H1 (cell line): Measurements from ENCODE around the gene TTC27.

Experiments
- CBX5 ChIP-seq: fragments of 300-800, 300-1000 bp; sonication (generic); IDR thresholded peaks from 2 replicates; pipeline ENCODE4 v1.7.1; 2016; ENCODE audit warnings: antibody characterized with exemption, low read length, low read depth
- EP300 ChIP-seq, 2 experiments: IDR thresholded peaks; 1 replicate in 1 of 2; 2 replicates in 1 of 2; pipeline ENCODE4 v1.6.1; 2011 to 2012; ENCODE audit warnings: low read depth in 2 of 2, low read length in 2 of 2, mild to moderate bottlenecking in 2 of 2, borderline replicate concordance in 1 of 2, inconsistent platforms in 1 of 2, moderate library complexity in 1 of 2
- EZH2 ChIP-seq: fragments of 200-600 bp; sonication (generic); IDR thresholded peaks from 2 replicates; pipeline ENCODE4 v1.7.1; 2012; ENCODE audit warnings: low read depth, mild to moderate bottlenecking, moderate library complexity, low read length, inconsistent platforms; ENCODE audit not compliant: severe bottlenecking
- HDAC2 ChIP-seq, 2 experiments: fragments of 300-600 bp in 1 of 2; sonication (generic) in 1 of 2; IDR thresholded peaks; 2 replicates each; pipeline ENCODE4 v1.6.1; 2011 to 2012; ENCODE audit warnings: low read depth in 2 of 2, low read length in 2 of 2, mild to moderate bottlenecking in 2 of 2, moderate library complexity in 2 of 2, borderline replicate concordance in 1 of 2, inconsistent platforms in 1 of 2
- JUN ChIP-seq: IDR thresholded peaks from 2 replicates; pipeline ENCODE4 v1.6.1; 2011; ENCODE audit warnings: low read depth, mild to moderate bottlenecking, improper control_type of control experiment, low read length
- JUND ChIP-seq: IDR thresholded peaks from 2 replicates; pipeline ENCODE4 v1.6.1; 2011; ENCODE audit warnings: mild to moderate bottlenecking, improper control_type of control experiment, low read length
- POLR2A ChIP-seq, 2 experiments: IDR thresholded peaks; 1 replicate in 1 of 2; 2 replicates in 1 of 2; pipeline ENCODE4 v1.6.1; 2011; ENCODE audit warnings: low read depth in 2 of 2, low read length in 2 of 2, mild to moderate bottlenecking in 2 of 2; ENCODE audit errors: control extremely low read depth in 1 of 2
- RFX5 ChIP-seq: IDR thresholded peaks from 2 replicates; pipeline ENCODE4 v1.6.1; 2011; ENCODE audit warnings: low read depth, low read length, improper control_type of control experiment, borderline replicate concordance
- TEAD4 ChIP-seq: IDR thresholded peaks from 2 replicates; pipeline ENCODE4 v1.6.1; 2012; ENCODE audit warnings: low read depth, low read length, inconsistent platforms, mixed read lengths
- USF2 ChIP-seq: IDR thresholded peaks from 2 replicates; pipeline ENCODE4 v1.6.1; 2011; ENCODE audit warnings: low read length, improper control_type of control experiment
- YY1 ChIP-seq: IDR thresholded peaks from 2 replicates; pipeline ENCODE4 v1.6.1; 2011; ENCODE audit warnings: low read depth, mild to moderate bottlenecking, low read length
- ZNF274 ChIP-seq: IDR thresholded peaks from 2 replicates; pipeline ENCODE4 v1.7.0; 2012; ENCODE audit warnings: low read length, borderline replicate concordance; ENCODE audit errors: extremely low read depth
- TF ChIP-seq, protein P1 (sequence below), 3 experiments: IDR thresholded peaks; 1 replicate in 2 of 3; 2 replicates in 1 of 3; pipeline versions ENCODE4 v1.5.1 to v1.6.1; 2011; ENCODE audit warnings: low read length in 3 of 3, mild to moderate bottlenecking in 3 of 3, inconsistent platforms in 2 of 3, low read depth in 1 of 3, moderate library complexity in 1 of 3; ENCODE audit not compliant: insufficient read depth in 1 of 3; ENCODE audit errors: control extremely low read depth in 1 of 3

DNA sequence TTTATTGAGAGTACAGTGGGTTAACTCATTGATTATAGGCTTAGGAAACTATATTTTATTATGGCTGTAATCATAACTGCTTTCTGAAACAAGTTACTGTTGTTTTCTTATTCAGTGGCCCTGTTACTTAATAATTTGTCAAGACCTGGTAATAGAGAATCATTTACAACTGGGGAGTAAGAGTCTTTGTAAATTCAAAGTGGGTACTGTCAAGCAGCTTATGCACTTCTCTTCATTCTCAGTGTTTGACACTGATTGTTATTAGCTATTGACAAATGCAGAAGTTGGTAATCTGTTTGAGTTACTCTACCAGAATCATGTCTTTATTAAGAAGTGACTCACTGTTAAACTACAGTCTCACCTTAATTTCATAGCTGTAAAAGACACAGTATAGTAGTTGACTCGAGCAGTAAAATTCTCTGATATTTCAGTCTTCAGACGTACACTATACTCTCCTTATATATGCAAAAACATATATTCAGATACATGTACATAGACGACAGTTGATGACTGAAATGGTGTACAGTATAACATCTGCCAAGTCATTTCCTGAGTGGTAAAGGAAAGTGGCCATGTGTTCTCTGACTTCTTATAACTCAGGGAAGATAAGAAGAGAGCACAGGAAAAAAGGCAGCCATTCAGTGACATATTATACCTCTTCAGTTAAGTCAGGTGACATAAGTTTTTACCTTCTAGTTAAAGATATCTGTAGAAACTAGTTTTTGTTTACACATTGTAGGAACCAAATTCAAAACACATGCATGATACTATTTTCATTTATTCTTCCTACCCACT is 36.0 kb upstream of the TTC27 start:
- TF ChIP-seq EP300 (IDR thresholded peaks at IDR 0.05; ENCODE audit: borderline replicate concordance in 1 of 2, low read depth in 2 of 2, low read length in 2 of 2) (no peak), POLR2A (IDR thresholded peaks at IDR 0.05; ENCODE audit: control extremely low read depth in 1 of 2, low read depth in 2 of 2, low read length in 2 of 2) (no peak), TEAD4 (no peak), USF2 (no peak), CBX5 (no peak), YY1 (no peak), JUN (no peak), JUND (no peak), RFX5 (no peak), EZH2 (no peak), ZNF274 (no peak), HDAC2 (IDR thresholded peaks at IDR 0.05; ENCODE audit: borderline replicate concordance in 1 of 2, low read depth in 2 of 2, low read length in 2 of 2) (no peak)
- TF ChIP-seq, protein P1, sequence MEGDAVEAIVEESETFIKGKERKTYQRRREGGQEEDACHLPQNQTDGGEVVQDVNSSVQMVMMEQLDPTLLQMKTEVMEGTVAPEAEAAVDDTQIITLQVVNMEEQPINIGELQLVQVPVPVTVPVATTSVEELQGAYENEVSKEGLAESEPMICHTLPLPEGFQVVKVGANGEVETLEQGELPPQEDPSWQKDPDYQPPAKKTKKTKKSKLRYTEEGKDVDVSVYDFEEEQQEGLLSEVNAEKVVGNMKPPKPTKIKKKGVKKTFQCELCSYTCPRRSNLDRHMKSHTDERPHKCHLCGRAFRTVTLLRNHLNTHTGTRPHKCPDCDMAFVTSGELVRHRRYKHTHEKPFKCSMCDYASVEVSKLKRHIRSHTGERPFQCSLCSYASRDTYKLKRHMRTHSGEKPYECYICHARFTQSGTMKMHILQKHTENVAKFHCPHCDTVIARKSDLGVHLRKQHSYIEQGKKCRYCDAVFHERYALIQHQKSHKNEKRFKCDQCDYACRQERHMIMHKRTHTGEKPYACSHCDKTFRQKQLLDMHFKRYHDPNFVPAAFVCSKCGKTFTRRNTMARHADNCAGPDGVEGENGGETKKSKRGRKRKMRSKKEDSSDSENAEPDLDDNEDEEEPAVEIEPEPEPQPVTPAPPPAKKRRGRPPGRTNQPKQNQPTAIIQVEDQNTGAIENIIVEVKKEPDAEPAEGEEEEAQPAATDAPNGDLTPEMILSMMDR (IDR thresholded peaks at IDR 0.05; ENCODE audit: control extremely low read depth in 1 of 3, insufficient read depth in 1 of 3, low read depth in 1 of 3, low read length in 3 of 3) = no peak
